Skeletal muscle tissue (tissue), 4 donors: ENCODE data around the gene SLC8A2. TPM values are rescaled to one million over a fixed set of nuclear protein-coding genes. Genes with fewer than 3 reads are reported as not detected.

Experiments
- H3K27ac ChIP-seq: one replicate; pipeline ENCODE4 v1.7.0; 2013; ENCODE audit warnings: mild to moderate bottlenecking, low read depth, low read length, inconsistent platforms
- H3K27me3 ChIP-seq, 3 donors: one replicate each; pipeline ENCODE4 v1.7.0; 2013; ENCODE audit warnings: low read length in 3 of 3; ENCODE audit not compliant: control insufficient read depth in 3 of 3, insufficient read depth in 3 of 3
- H3K36me3 ChIP-seq, 3 donors: one replicate each; pipeline ENCODE4 v1.7.0; 2013; ENCODE audit warnings: low read length in 3 of 3; ENCODE audit not compliant: control insufficient read depth in 3 of 3, insufficient read depth in 3 of 3
- H3K4me1 ChIP-seq, 3 donors: one replicate each; pipeline ENCODE4 v1.7.0; 2013; ENCODE audit warnings: low read length in 3 of 3, mild to moderate bottlenecking in 3 of 3; ENCODE audit not compliant: control insufficient read depth in 3 of 3, insufficient read depth in 3 of 3
- H3K4me3 ChIP-seq, 3 donors: one replicate each; pipeline ENCODE4 v1.7.0; 2013; ENCODE audit warnings: low read length in 3 of 3
- H3K9ac ChIP-seq, 3 donors: one replicate each; pipeline ENCODE4 v1.7.0; 2013; ENCODE audit warnings: low read length in 3 of 3, mild to moderate bottlenecking in 3 of 3, moderate library complexity in 2 of 3, low read depth in 1 of 3
- H3K9me3 ChIP-seq, 3 donors: one replicate each; pipeline ENCODE4 v1.7.0; 2013; ENCODE audit warnings: low read length in 3 of 3; ENCODE audit not compliant: control insufficient read depth in 3 of 3
- total RNA-seq: library from RNA; depleted of rRNA; stranded (reverse); fragments of >200 nt; gene quantifications from one replicate; pipeline ENCODE4 v1.2.3, GENCODE V29; 2014
- donor health status: Osteomylitis.

SLC8A2 gene
- under 0.01 TPM for total RNA-seq

- H3K4me3 ChIP-seq: no peak within 1 kb of the TSS
- no peak within 1 kb of the TSS for H3K27ac ChIP-seq
- no peaks in the 10 kb centered on the region for H3K4me1 ChIP-seq
- H3K36me3 ChIP-seq: peaks cover 2 to 9% (median 7%) of the 10 kb centered on the region in 3 donors
- H3K27me3 ChIP-seq: peaks cover 54 to 59% (median 58%) of the 10 kb centered on the region in 3 donors
- H3K9me3 ChIP-seq: no peaks in the 10 kb centered on the region
- no peak within 1 kb of the TSS for H3K9ac ChIP-seq
Observed at GRCh38 chr19:47471733-47472457, at the start of gene SLC8A2. TSS of gene SLC8A2 (minus strand) at chr19:47471893. CDS start at chr19:47466403, 5,490 bp downstream.

DNA sequence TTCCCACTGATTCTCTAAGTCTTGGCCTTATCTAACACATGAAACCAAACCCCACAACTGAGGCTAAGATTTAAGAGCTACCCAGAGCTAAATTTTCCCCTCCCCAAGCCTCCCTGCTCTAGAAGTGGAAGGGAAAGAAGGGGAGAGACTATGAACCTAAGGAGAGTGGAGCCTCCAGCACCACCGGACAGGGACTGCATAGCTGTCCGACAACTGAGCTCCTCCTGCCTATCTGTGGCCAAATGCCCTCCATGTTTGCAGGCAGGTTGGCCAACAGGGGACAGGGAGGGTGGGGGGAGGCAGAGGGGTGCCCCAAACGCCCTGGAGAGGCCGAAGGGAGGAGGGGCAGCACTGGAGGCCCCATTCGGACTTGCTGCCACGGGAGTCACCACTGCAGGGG lies 49.1 kb upstream of the SLC8A2 start:
- peaks cover 6 to 13% (median 10%) of the 10 kb centered on the region in 3 donors for H3K4me1 ChIP-seq
- H3K9me3 ChIP-seq: no peaks in the 10 kb centered on the region
- H3K27ac ChIP-seq: no peak overlapping the region
- no peaks in the 10 kb centered on the region for H3K36me3 ChIP-seq
- no peaks in the 10 kb centered on the region for H3K27me3 ChIP-seq
- no peak overlapping the region for H3K9ac ChIP-seq
- no peak overlapping the region for H3K4me3 ChIP-seq

DNA sequence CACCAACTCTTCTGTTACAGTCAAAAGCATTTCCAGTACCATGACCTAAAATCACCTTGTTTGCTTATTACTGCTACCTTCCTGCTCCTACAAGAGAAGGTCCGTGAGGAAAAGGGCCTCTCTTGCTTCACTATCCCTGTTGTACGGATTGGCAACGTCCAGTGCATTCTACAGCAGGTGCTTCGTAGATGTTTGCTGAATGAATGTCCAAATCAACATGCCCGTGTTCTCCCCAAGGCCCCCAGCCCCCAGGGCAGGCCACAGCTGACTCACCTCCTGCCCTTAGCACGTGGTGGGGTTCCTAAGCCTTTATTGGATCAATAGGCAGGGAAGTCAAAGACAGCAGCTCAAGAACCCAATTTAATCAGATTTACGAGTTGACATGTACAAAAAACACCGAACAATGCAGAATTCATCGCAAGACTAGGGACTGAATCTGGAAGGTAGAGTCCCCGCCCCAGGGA lies 48.7 kb upstream of the SLC8A2 start:
- H3K9me3 ChIP-seq: no peaks in the 10 kb centered on the region
- no peak overlapping the region for H3K4me3 ChIP-seq
- no peaks in the 10 kb centered on the region for H3K27me3 ChIP-seq
- no peak overlapping the region for H3K9ac ChIP-seq
- H3K27ac ChIP-seq: no peak overlapping the region
- no peaks in the 10 kb centered on the region for H3K36me3 ChIP-seq
- peaks cover 6 to 15% (median 13%) of the 10 kb centered on the region in 3 donors for H3K4me1 ChIP-seq

GRCh38 chr19:47518854-47519253 lies 47.2 kb upstream of the SLC8A2 start:
- H3K9ac ChIP-seq: peak overlapping the region in 1 of 3 donors; percentile 8
- H3K9me3 ChIP-seq: no peaks in the 10 kb centered on the region

DNA sequence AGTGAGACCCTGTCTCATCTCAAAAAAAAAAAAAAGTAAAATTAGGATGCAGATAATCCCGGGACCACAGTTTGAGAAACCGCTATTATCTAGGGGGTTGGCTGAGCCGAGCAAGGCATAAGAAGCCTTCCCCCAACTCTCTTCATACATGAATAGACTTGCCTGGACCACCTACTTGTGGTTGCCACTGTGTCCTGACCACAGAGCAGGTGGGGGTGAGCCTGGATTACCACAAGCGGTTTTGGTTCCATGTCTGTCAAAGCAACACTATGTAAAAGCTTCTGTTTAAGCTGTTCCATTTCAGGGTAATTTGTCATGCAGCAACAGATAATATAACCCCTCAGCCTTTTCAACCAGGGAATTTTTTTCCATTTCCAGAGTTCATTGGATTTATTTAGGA lies 46.4 kb upstream of the SLC8A2 start:
- H3K27me3 ChIP-seq: no peaks in the 10 kb centered on the region
- peaks cover 0 to 4% (median 0%) of the 10 kb centered on the region in 3 donors for H3K36me3 ChIP-seq
- H3K4me3 ChIP-seq: no peak overlapping the region
- H3K9ac ChIP-seq: no peak overlapping the region
- H3K4me1 ChIP-seq: peaks cover 11 to 30% (median 24%) of the 10 kb centered on the region in 3 donors
- H3K27ac ChIP-seq: no peak overlapping the region
- H3K9me3 ChIP-seq: no peaks in the 10 kb centered on the region

More at GRCh38 chr19:47518854-47519253, 47.2 kb upstream of the SLC8A2 start:
- peaks cover 0 to 4% (median 0%) of the 10 kb centered on the region in 3 donors for H3K36me3 ChIP-seq
- H3K27me3 ChIP-seq: no peaks in the 10 kb centered on the region
- peaks cover 6 to 24% (median 20%) of the 10 kb centered on the region in 3 donors for H3K4me1 ChIP-seq
- H3K27ac ChIP-seq: no peak overlapping the region
- H3K4me3 ChIP-seq: no peak overlapping the region

DNA sequence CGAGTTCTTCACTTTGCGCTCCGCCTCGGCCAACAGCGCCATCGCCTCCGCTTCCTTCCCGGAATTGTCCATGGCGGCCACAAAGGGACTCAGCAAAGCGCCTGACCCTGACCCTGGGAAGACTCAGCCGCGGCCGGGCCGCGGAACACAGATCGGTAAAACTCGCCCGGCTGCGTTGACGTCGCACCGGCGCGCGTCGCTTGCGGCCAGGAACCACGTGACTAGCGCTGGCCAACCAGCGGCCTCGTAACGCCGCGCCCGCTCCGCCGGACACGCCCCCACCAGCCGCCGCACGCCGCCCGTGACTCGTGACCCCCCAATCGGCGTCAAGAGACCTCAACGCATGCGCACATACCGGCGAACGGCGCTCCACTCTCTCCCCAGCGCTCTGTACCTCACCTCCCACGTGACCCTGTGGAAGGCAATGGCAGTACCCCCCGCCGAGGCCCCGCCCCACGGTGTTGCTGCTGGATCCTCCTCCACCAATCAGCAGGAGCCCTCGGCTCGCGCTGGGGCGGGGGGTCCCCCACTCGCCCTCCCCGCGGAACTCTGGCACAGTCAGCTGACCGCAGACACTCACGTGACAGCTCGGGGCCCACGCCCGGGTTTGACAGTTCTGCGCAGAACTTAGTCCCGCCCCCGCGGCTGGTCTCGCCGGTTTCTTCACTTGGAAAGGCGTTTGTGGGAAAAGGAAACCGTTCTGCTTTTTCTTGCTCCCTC lies 43.3 kb upstream of the SLC8A2 start, which contains the start of gene NAPA:
Gene NAPA (minus strand): TSS at position 195 of the 720 bp plus-strand sequence. CDS start 123 bp downstream, at position 72.
- Histone ChIP-seq H3K27ac (peak within 1 kb of the TSS; percentile 100), H3K36me3 (peaks cover 0 to 4% (median 0%) of the 10 kb centered on the region in 3 donors), H3K9me3 (no peaks in the 10 kb centered on the region), H3K4me3 (peak within 1 kb of the TSS; percentile 81 to 100 (median 99)), H3K4me1 (peaks cover 37 to 52% (median 45%) of the 10 kb centered on the region in 3 donors), H3K9ac (peak within 1 kb of the TSS; percentile 96 to 100 (median 100)), H3K27me3 (no peaks in the 10 kb centered on the region)

GRCh38 chr19:47514151-47514868 lies 42.6 kb upstream of the SLC8A2 start:
- peaks cover 44 to 59% (median 52%) of the 10 kb centered on the region in 3 donors for H3K4me1 ChIP-seq
- peaks cover 0 to 4% (median 0%) of the 10 kb centered on the region in 3 donors for H3K36me3 ChIP-seq
- no peaks in the 10 kb centered on the region for H3K27me3 ChIP-seq
- peak overlapping the region; percentile 96 to 100 (median 100) for H3K9ac ChIP-seq
- H3K4me3 ChIP-seq: peak overlapping the region; percentile 81 to 100 (median 99)
- H3K9me3 ChIP-seq: no peaks in the 10 kb centered on the region
- peak overlapping the region; percentile 100 for H3K27ac ChIP-seq

GRCh38 chr19:47512948-47513319 lies 41.2 kb upstream of the SLC8A2 start:
- Histone ChIP-seq H3K4me3 (peak overlapping the region; percentile 45 to 99 (median 46)), H3K4me1 (peaks cover 56 to 72% (median 65%) of the 10 kb centered on the region in 3 donors), H3K36me3 (peaks cover 0 to 4% (median 0%) of the 10 kb centered on the region in 3 donors), H3K27ac (peak overlapping the region; percentile 100), H3K9ac (peak overlapping the region; percentile 60 to 100 (median 100)), H3K27me3 (no peaks in the 10 kb centered on the region), H3K9me3 (no peaks in the 10 kb centered on the region)

DNA sequence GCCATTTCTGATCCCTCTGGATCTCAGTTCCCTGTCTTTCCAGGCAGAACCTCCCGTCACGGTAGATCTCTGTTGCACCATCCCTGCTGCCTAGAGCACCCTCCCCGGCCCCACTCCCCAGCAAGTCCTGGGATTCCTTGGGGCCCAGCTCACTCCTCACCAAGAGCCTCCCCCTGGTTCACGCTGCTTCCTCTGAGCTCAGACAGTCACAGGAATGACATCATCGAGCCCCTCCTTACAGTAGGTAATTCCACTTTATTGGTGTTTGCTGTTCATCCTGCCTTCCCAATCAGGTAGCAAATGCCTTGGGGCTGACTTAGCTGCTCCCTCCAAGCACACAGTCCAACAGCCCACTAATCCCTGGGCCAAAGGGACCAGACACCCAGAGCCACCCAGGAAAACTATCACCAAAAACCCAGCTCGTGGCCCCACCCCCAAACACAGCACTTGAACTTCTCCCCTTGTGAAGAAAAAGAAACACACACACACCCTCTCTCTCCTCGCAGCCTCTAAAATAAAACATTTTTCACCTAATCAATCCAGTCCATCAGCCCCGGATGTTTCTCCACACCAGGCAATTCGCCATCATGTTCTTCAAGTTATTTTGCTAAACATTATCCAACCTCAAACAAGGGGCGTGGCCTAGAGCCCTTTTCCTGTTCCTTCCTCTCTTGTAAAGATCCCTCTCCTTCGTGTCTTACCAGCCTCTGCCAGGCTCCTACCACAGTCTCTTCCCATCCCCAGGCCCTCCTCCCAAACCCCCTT lies 40.7 kb upstream of the SLC8A2 start:
- Histone ChIP-seq H3K27me3 (no peaks in the 10 kb centered on the region), H3K36me3 (peaks cover 0 to 4% (median 0%) of the 10 kb centered on the region in 3 donors), H3K4me3 (peak overlapping the region; percentile 32 to 99 (median 45)), H3K4me1 (peaks cover 62 to 78% (median 71%) of the 10 kb centered on the region in 3 donors), H3K9ac (peak overlapping the region; percentile 60 to 100 (median 100)), H3K9me3 (no peaks in the 10 kb centered on the region), H3K27ac (peak overlapping the region; percentile 100)
